ENCODE data around the gene KCTD15.

The KCTD15 gene

DNA sequence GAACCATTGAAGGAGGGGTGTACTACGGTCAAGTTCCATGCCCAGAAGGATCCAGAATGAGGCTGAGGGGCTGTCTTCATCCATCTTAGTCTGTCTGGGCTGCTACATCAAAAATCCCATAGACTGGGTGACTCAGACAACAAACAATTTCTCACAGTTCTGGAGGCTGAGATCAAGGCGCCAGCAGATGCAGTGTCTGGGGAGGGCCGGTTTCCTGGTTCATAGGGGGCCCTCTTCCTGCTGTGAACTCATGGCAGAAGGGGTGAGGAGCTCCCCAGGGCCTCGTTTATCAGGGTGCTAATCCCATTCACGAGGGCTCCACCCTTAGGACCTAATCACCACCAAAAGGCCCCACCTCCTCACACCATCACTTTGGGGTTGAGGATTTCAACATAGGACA is 14.7 kb upstream of the KCTD15 start:
- H3K4me3 ChIP-seq (ENCODE audit: low read depth, low read length), result no peak overlapping the region
- DNase-seq (ENCODE audit: low read depth), result no peak
- TF ChIP-seq, protein P1, sequence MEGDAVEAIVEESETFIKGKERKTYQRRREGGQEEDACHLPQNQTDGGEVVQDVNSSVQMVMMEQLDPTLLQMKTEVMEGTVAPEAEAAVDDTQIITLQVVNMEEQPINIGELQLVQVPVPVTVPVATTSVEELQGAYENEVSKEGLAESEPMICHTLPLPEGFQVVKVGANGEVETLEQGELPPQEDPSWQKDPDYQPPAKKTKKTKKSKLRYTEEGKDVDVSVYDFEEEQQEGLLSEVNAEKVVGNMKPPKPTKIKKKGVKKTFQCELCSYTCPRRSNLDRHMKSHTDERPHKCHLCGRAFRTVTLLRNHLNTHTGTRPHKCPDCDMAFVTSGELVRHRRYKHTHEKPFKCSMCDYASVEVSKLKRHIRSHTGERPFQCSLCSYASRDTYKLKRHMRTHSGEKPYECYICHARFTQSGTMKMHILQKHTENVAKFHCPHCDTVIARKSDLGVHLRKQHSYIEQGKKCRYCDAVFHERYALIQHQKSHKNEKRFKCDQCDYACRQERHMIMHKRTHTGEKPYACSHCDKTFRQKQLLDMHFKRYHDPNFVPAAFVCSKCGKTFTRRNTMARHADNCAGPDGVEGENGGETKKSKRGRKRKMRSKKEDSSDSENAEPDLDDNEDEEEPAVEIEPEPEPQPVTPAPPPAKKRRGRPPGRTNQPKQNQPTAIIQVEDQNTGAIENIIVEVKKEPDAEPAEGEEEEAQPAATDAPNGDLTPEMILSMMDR (IDR thresholded peaks at IDR 0.05; ENCODE audit: control insufficient read depth, extremely low read depth, insufficient read depth), result no peak

DNA sequence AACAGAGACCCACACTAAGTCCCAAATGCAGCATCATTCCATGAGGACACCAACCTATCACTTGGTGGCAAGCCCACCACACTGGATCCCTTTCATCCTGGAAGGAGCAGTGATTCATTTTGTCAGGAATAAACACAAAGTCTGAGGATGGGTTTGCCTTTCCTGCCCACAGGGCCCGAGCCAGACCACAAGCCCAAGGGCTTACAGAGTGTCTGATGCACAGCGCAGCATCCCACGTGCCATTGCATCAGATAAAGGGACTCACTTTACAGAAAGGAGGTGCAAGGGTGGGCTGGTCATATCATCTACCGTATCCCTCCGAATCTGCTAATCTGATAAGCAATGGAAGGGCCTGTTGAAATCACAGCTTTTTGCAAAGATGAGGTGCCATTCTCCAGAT is 12.2 kb upstream of the KCTD15 start:
- no peak for DNase-seq (ENCODE audit: low read depth)

DNA sequence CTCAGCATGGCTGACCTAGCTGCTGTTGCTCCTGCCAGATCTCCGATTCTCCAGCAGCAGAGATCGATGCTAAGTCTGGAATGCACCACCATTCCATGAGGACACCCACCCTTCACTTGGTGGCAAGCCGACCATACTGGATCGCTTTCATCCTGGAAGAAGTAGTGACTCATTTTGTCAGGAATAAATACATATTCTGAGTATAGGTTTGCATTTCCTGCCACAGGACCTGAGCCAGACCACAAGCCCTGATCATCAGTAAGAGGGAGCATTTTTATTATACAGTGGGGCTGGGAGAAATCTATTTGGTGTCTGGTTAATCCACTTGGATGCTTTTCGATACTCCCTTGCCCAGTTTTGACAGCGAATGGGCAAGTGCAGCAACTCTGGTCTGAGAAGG is 10.9 kb upstream of the KCTD15 start:
- TF ChIP-seq, protein P1 (IDR thresholded peaks at IDR 0.05; ENCODE audit: control insufficient read depth, extremely low read depth, insufficient read depth), result no peak
- DNase-seq (ENCODE audit: low read depth), result no peak
- H3K4me3 ChIP-seq (ENCODE audit: low read depth, low read length), result no peak overlapping the region

More for the DNA sequence above, 12.2 kb upstream of the KCTD15 start:
- H3K4me3 ChIP-seq (ENCODE audit: low read depth, low read length), result no peak overlapping the region
- TF ChIP-seq, protein P1 (IDR thresholded peaks at IDR 0.05; ENCODE audit: control insufficient read depth, extremely low read depth, insufficient read depth), result no peak

DNA sequence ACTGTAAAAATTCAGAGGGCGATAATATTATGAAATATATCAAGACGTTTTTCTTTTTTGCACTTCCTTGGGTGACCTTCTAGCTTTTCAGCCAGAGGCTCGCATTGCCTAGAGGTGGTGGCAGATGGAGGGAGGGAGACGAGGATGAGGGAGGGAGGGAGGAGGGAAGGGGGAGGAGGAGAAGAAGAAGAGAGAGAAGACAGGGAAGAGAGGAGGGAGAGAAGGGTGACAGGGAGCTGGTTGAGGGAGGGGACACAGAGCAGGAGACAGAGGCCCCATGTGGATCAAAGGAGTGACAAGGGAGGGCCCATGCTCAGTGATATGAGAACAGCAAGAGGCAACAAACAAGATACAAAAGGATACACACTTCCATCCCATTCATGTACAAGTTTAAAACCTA is 8.0 kb upstream of the KCTD15 start:
- no peak overlapping the region for H3K4me3 ChIP-seq (ENCODE audit: low read depth, low read length)
- TF ChIP-seq, protein P1 (IDR thresholded peaks at IDR 0.05; ENCODE audit: control insufficient read depth, extremely low read depth, insufficient read depth), result no peak
- DNase-seq (ENCODE audit: low read depth), result no peak

DNA sequence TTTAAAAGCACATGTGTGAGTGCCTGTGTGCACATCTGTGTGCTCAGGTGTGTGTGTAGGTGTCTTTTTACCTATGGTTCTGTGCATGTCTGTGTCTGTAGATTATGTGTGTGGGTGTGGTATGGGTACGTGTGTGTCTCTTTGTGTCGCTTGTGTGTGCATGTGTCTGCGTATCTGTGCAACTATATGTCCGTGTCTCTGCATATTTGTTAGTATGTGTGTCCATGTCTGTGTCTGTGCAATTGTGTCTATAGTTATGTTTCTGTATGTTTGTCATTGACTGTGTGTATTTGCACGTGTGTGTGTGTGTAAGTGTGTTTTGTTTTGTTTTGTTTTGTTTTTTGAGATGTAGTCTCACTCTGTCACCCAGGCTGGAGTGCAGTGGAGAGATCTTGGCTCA is 7.3 kb upstream of the KCTD15 start:
- no peak for DNase-seq (ENCODE audit: low read depth)
- TF ChIP-seq, protein P1 (IDR thresholded peaks at IDR 0.05; ENCODE audit: control insufficient read depth, extremely low read depth, insufficient read depth), result no peak
- H3K4me3 ChIP-seq (ENCODE audit: low read depth, low read length), result no peak overlapping the region

DNA sequence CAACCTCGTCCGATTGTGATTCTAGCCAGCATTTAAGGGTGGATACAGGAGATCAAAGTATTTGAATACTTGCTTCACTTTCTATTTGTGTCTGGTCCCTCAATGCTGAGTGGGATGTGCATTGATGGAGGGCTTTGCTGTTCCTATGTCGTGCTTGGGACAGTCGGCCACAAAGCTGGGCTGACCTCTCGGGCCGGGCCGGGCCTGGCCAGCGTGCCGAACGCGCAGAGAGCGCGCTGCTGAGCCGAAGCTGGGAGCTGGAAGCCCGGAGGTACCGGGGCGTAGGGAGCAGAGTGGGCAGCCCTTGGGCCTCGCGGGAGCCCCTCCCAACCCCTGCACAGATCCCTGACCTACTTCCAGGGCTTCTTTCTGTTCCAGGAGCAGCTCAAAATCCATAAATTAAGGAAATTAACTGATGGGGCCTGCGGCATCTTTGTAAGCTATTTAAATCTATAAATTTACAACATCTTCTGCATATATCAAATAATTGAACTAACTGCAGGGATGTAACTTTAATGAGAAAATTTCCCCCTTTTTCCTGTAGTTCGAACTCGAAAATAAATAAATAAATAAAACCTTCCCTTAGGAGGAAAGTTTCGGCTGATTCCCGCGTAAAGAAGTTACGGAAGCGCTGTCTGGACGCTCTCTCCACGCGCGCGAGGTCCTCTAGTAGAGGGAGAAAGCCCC is 1.8 kb upstream of the KCTD15 start:
- DNase-seq (ENCODE audit: low read depth), result no peak
- H3K4me3 ChIP-seq (ENCODE audit: low read depth, low read length), result peak overlapping the region; percentile 62
- TF ChIP-seq, protein P1 (IDR thresholded peaks at IDR 0.05; ENCODE audit: control insufficient read depth, extremely low read depth, insufficient read depth), result no peak

All from LNCaP clone FGC (cell line).